Mesenteric fat pad (tissue), 1 donor: ENCODE measurements around the gene ASTN1. TPM values are rescaled to one million over a fixed set of nuclear protein-coding genes. Genes with fewer than 3 reads are reported as not detected.

ENCODE experiments used
- DNase-seq: peaks from one replicate; pipeline ENCODE4 v3.0.0-alpha.2; 2020; ENCODE audit warnings: low spot score
- total RNA-seq: library from RNA; stranded (reverse); fragmentation: NEBNext Ultra II Directional; extraction: Animal tissue kit (Norgen Biotek cat#: 25700); gene quantifications from one replicate; pipeline ENCODE4 v1.2.1, GENCODE V29; 2021
- donor health status: DM: yes; HTN: yes; CAD: no.

Gene ASTN1
- total RNA-seq, 1 donor from 2014 or later, result 0.32 TPM

DNA sequence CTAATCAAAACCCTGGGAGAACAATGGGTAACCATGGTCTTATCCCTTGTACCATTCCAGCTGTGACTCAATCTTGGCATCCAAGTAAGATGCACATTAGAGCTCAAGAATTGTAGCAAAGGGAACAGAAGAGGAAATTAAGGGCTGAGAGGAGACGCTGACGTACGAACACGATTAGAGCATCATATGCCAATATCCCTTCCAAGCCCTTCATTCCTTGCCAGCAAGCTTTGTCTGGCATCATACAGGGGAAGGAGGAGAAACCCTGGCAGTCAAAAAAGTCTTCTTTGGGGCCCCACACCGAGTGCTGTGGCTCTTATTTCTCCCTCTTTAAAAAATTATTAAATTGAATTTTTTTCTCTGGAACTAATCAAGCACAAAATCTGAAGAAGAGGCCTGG, 120.9 kb downstream of the ASTN1 start:
- no peak for DNase-seq

DNA sequence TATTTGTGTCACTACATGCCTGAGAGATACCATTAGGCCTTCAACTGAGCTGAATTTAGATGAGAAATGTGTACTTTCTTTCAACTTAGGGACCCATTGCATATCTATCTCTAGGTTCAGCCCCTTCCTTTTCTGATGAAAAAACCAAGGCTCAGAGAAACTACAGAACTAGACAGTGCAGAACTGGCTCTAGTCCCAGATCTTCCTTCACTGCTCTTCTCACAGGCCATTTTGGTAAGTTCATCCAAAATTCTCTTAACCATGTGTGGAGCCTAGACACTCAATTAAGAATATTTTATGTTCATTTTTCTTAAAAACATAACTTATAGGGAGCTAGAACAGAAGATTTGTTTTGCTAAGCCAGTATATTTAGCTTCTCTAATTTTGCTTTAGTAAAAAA, 128.9 kb downstream of the ASTN1 start:
- no peak for DNase-seq

DNA sequence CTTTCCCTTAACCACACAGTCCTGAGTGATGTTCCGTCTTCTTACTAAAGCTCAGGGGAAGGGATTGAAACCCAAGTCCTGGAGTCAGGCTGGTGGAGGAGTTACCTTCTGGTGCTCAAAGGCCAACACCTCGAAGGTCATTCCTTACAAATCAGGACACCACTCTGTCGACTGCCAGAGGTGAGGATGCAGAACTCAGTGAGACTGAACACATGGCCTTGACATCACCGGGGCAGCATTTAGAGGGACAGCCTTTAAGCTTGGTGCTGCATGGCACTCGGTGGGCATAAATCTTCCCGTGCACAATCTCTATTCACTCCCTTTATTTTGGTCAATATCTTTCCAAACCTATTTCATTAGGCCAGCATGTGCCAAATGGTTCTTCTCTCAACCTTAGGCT, 130.9 kb downstream of the ASTN1 start:
- DNase-seq, result no peak

DNA sequence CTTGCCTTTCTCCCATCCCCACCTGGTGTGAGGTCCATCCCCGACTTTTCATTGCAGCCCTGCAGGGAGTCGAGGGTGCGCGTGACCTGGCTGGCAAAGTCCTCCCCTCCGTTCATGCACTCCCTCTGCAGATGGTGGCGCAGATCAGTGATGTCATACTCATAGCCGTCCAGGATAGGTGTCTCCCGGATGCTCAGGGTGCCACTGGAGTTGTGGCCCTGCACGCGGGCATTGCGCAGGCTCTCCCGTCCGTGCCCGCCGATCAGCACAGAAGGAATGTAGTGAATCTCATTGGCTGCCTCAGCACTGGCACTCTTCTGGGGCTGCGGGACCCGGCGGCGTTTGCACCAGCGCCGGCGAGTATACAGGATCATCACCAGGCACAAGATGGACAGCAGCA, 132.1 kb downstream of the ASTN1 start:
- DNase-seq, result no peak

DNA sequence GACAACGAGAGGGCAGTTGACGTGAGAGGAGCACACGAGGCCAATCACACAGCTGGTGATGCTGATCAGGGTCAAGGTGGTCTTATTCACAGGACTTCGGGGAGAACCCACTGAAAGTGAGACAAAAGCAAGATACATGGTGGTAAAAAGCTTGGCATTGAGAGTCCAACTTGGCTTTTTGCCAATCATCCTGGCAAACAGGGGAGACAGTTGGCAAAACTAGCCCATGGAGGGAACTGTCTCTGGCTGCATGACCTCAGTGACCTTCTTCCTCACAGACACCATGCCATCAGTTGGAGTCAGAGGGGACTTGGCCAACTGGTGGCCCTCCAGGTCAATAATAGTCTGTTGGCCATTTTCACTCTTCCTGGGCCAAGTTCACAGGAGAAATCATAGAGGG, 139.9 kb downstream of the ASTN1 start:
- no peak for DNase-seq

GRCh38 chr1:177023726-177024125, 140.8 kb downstream of the ASTN1 start:
- no peak for DNase-seq

DNA sequence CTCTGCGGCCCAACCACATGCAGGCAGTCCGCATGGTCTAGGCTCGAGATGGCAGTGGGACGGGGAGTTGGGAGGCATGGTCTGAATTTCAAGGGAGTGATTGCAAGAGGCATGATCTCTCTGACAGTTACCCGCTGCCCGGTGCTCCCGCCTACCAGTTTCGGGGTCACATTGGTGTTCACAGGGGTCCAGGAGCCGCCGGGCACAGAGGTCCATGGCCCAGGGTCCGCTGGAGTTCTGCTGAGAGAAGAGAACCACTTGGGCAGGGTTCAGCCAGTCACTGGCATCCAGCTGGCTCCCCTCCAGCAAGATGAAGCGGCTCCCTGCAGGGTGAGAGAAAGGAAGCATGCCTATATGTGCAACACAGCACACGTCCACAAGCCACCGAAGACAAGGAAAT, 141.3 kb downstream of the ASTN1 start:
- no peak for DNase-seq

DNA sequence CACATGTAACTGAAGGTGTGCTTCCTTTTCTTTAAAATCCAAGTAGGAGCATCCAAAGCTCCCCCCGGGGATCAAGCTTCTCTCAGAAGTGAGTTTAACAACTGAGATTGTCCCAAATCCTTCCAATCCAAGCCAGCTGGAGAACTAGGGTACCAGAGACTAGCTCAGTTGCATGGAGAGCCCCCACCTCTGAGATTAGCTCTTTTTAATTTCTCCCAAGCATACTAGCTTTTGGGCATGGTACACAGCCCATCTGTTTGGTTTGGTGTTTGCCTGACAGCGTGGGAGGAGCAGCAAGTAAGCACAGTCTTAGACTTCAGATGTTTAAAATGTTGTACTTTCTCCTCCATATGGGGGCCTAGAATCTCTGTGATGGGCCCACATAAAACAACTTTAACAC, 142.8 kb downstream of the ASTN1 start:
- no peak for DNase-seq

DNA sequence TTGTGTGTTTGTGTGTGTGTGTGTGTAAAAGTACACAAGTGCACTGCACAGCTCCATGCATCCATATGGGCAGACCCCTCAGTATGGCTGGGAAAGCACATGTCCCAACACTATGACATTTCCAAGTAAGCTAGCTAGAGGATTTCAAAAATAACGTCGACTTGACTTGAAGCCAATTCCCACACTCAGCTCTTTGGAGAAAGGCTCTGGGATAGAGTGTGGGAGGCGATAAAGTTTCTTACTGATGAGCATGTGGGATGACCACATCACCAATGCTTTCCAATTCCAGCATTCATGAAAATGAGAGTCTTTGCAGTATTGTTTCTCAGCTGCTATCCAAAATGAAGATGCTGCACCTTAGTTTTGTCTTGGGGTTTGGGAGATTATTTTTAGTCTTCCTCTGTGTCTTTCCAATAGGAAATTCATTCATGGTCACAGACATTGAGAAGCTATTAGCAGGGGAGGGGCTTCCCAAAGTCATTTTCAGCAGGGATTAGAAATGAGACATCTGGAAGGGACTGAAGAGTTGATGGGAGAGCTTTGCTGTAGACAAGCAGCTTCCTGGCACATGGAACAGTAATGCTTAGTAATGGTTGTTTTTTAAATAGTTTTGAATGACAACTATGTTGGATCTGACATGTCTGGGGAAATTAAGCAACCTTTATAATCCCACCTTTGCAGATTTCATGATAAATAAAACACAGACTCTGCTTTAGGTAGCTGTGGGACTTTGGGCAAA, 143.5 kb downstream of the ASTN1 start:
- DNase-seq, result no peak

GRCh38 chr1:177017287-177017852, 147.1 kb downstream of the ASTN1 start:
- DNase-seq, result no peak

GRCh38 chr1:177014325-177014724, 150.2 kb downstream of the ASTN1 start:
- DNase-seq, result no peak

- no peak for DNase-seq
These were observed 152.1 kb downstream of the ASTN1 start for GRCh38 chr1:177012342-177012925.

DNA sequence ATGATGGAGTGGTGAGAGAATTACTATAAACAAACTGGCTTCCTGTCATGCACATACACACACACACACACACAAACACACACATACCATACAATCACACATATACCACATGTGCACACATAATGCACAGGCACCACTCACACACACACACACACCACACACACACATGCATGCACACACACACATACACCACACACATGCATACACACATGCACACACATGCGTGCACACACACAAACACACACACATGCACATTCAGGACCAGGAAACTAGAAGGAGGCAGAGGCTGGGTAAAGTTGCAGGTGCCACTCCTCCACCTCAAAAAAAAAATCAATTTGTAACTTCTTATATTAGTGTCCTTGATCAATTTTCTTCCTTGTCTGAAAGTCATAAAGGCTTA, 153.0 kb downstream of the ASTN1 start:
- DNase-seq, result no peak

DNA sequence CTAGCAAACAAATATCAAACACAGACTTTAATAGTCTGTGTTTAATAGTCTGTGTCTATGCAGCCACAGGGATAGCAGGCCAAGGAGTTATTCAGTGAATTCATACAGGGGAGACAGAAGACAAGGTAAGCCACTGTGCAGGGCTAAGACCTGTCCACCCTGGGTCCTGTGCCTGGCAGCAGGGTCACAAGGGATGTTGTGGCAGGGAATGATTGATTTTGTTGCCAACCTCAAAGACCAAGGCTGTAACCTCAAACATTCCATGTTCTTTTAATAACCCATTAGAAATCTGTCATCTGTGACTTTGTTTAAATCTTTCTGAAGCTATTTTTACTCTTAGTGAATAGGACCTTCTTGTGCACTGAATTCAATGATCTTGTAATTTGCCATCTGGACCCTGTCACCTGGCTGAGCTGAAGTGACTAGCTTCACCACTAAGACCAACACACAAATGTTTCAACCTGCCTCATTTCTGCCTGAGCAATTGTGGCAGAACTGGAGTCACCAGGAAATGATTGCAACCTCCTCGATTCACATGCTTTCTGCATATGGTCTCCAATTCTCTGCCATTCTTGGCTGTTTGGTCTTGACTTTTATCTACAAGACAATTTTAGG, 154.2 kb downstream of the ASTN1 start:
- DNase-seq, result no peak

DNA sequence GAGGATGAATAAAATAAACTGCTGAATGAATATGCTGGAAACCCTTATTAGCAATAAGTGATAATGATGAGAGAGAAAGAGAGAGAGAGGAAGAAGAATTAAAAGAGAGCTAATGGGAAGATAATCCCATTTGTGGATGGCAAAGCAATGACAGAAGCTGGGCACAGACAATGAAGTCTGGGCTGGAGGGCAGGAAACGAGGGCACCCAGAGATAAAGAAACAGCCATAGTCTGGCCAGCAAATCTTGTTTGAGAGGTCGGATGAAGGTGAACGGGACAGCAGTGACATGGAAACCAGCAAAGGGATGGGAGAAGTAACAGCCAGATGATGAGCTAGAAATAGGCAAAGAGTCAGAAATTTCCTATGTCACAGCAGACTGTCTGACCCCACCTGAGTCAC, 155.9 kb downstream of the ASTN1 start:
- DNase-seq, result no peak

- no peak for DNase-seq
These were observed 156.9 kb downstream of the ASTN1 start for GRCh38 chr1:177007437-177008161.

DNA sequence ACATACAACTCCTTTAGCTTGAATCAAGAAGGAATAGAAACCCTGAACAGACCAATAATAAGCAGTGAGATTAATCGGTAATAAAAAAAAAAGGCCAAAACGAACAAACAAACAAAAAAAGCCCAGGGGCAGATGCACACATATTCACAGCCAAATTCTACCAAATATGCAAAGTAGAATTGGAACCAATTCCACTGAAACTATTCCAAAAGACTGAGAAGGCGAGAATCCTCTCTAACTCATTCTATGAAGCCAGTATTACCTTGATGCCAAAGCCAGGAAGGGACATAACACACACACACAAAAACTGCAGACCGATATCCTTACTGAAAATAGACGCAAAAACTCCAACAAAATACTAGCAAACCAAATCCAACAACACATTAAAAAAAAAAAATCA, 161.6 kb downstream of the ASTN1 start:
- no peak for DNase-seq

GRCh38 chr1:177001556-177001955, 163.0 kb downstream of the ASTN1 start:
- DNase-seq, result no peak

- no peak for DNase-seq
These were observed 166.2 kb downstream of the ASTN1 start for GRCh38 chr1:176998183-176998795.

DNA sequence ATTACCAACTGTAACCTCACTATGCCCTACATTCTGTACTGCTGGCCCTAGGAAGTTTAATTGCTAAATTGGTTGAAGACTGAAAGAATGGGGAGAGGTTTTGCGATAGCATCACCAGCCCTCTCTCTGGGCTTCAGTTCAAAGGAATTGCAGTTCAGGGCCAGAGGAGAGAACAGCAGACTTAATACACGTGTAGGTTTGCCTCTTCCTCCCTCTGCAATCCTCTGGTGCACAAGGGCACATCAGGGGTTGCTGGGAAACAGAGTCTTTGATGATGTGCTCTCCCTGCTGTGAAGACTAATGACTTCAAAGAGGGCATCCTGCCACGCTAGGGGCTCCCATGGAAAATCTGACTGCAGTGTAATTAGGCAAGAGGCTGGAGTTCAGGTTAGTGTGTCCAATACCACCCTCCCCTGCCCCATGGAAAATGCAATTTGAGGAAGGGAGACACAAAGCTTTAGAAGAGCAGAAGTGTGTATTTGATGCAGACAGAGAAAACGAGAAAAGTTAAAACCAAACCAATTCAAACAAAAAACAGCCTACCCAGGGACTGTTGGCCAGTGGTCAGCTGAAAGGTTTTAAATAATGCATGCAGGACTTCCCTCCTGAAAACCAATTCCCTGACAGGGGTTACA, 167.9 kb downstream of the ASTN1 start:
- DNase-seq, result no peak
